CD4-positive, alpha-beta T cell (primary cell): ENCODE data around the gene DNAJC7. TPM values are rescaled to one million over a fixed set of nuclear protein-coding genes. Genes with fewer than 3 reads are reported as not detected.

Experiments used
- ATAC-seq: fragments of 200-7000 bp; cut with Tn5 transposase; one replicate; pipeline ENCODE4 v1.10.0; 2022; ENCODE audit warnings: mild to moderate bottlenecking; ENCODE audit not compliant: poor library complexity
- CTCF ChIA-PET: fragments of 350-600 bp; sonication (Branson Sonifier 250); formaldehyde crosslinking; loops from one replicate; lab custom pipeline; 2021; ENCODE audit warnings: antibody characterized with exemption, inconsistent platforms; lab: Charles Lee
- POLR2A ChIA-PET: fragments of 350-600 bp; sonication (Branson Sonifier 250); formaldehyde crosslinking; loops from one replicate; lab custom pipeline; 2021; ENCODE audit warnings: antibody characterized with exemption, inconsistent platforms; lab: Charles Lee
- DNase-seq, 14 experiments: peaks; one replicate each; pipeline ENCODE4 v3.0.0-alpha.2; 2013 to 2020; ENCODE audit warnings: mixed read lengths in 2 of 14
- H3K27ac ChIP-seq, 2 donors: one replicate each; pipeline versions ENCODE4 v1.5.1 to v1.7.0; 2013; ENCODE audit warnings: low read length in 2 of 2, low read depth in 1 of 2, mild to moderate bottlenecking in 1 of 2
- H3K27me3 ChIP-seq, 2 experiments: 1 replicate in 1 of 2; 2 replicates in 1 of 2; pipeline versions ENCODE4 v1.6.1 to v1.7.0; 2013; ENCODE audit warnings: low read length in 2 of 2, control low read depth in 1 of 2, mild to moderate bottlenecking in 1 of 2, moderate library complexity in 1 of 2; ENCODE audit not compliant: insufficient read depth in 2 of 2, control insufficient read depth in 1 of 2
- H3K36me3 ChIP-seq: one replicate; pipeline ENCODE4 v1.6.1; 2013; ENCODE audit warnings: low read length, control low read depth; ENCODE audit not compliant: insufficient read depth
- H3K4me1 ChIP-seq: one replicate; pipeline ENCODE4 v1.6.1; 2013; ENCODE audit warnings: low read length, control low read depth; ENCODE audit not compliant: insufficient read depth
- H3K4me3 ChIP-seq: one replicate; pipeline ENCODE4 v1.5.1; 2013; ENCODE audit warnings: mild to moderate bottlenecking, low read length, moderate library complexity
- H3K9me3 ChIP-seq, 2 experiments: 1 replicate in 1 of 2; 2 replicates in 1 of 2; pipeline versions ENCODE4 v1.6.1 to v1.7.0; 2013; ENCODE audit warnings: low read length in 2 of 2, mild to moderate bottlenecking in 2 of 2, control low read depth in 1 of 2, moderate library complexity in 1 of 2; ENCODE audit not compliant: control insufficient read depth in 1 of 2, insufficient read depth in 1 of 2
- H3K27ac Mint-ChIP-seq: one replicate; pipeline ENCODE4 v1.8.0; 2020; ENCODE audit warnings: mixed read lengths
- H3K27me3 Mint-ChIP-seq: one replicate; pipeline ENCODE4 v1.8.0; 2021; ENCODE audit warnings: mixed read lengths
- H3K36me3 Mint-ChIP-seq: one replicate; pipeline ENCODE4 v1.8.0; 2021; ENCODE audit warnings: low read depth, mixed read lengths
- H3K4me1 Mint-ChIP-seq: one replicate; pipeline ENCODE4 v1.8.0; 2021; ENCODE audit warnings: low read depth, mixed read lengths
- H3K4me3 Mint-ChIP-seq: one replicate; pipeline ENCODE4 v1.8.0; 2020; ENCODE audit warnings: mild to moderate bottlenecking, mixed read lengths
- H3K9me3 Mint-ChIP-seq: one replicate; pipeline ENCODE4 v1.8.0; 2020; ENCODE audit warnings: mixed read lengths
- intact Hi-C, 2 experiments: fragments of 100-400 bp; cut with DNase I in 1 of 2; cut with micrococcal nuclease in 1 of 2; formaldehyde crosslinking; loops; one replicate each; pipeline versions ENCODE4 v1.15.1 to v1.9.0; 2023 to 2025; cut with DNase I, micrococcal nuclease
- total RNA-seq, 174 experiments: library from RNA in 2 of 174; stranded (reverse) in 2 of 174; gene quantifications; one replicate each; pipeline ENCODE4 v1.2.3 and lab custom pipeline; 2021 to 2026
- TF ChIP-seq, protein P1 (sequence below): fragments of 200-600 bp; IDR thresholded peaks from one replicate; pipeline ENCODE4 v1.8.0; 2022; ENCODE audit warnings: antibody characterized with exemption, mild to moderate bottlenecking

DNAJC7 gene
- total RNA-seq, 2 experiments from 2014 or later = 117 to 140 TPM

- peaks cover 45% of the 10 kb centered on the region for H3K36me3 ChIP-seq
- peaks cover 16% of the 10 kb centered on the region for H3K4me1 ChIP-seq
- CTCF ChIA-PET = interaction anchor here (0.9 kb wide), 1 partner anchor 9 kb away, joined by 3 read pairs; no protein-coding TSS in a partner anchor
- H3K4me1 Mint-ChIP-seq = peaks cover 29% of the 10 kb centered on the region
- ATAC-seq (no peak), DNase-seq (no peak)
- no peak overlapping the region for H3K27ac ChIP-seq
- no peaks in the 10 kb centered on the region for H3K9me3 Mint-ChIP-seq
- H3K4me3 ChIP-seq = no peak overlapping the region
- no peaks in the 10 kb centered on the region for H3K9me3 ChIP-seq
- H3K27ac Mint-ChIP-seq = peak overlapping the region; percentile 29
- no peak overlapping the region for H3K4me3 Mint-ChIP-seq
- peaks cover 58% of the 10 kb centered on the region for H3K36me3 Mint-ChIP-seq
- TF ChIP-seq, protein P1, sequence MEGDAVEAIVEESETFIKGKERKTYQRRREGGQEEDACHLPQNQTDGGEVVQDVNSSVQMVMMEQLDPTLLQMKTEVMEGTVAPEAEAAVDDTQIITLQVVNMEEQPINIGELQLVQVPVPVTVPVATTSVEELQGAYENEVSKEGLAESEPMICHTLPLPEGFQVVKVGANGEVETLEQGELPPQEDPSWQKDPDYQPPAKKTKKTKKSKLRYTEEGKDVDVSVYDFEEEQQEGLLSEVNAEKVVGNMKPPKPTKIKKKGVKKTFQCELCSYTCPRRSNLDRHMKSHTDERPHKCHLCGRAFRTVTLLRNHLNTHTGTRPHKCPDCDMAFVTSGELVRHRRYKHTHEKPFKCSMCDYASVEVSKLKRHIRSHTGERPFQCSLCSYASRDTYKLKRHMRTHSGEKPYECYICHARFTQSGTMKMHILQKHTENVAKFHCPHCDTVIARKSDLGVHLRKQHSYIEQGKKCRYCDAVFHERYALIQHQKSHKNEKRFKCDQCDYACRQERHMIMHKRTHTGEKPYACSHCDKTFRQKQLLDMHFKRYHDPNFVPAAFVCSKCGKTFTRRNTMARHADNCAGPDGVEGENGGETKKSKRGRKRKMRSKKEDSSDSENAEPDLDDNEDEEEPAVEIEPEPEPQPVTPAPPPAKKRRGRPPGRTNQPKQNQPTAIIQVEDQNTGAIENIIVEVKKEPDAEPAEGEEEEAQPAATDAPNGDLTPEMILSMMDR = no peak
- POLR2A ChIA-PET = interaction anchor here (1.9 kb wide), 1 partner anchor 12 kb away, joined by 8 read pairs; the partner anchor contains the start of gene DNAJC7
- H3K27me3 Mint-ChIP-seq = no peaks in the 10 kb centered on the region
- intact Hi-C loops = no loop called here
- H3K27me3 ChIP-seq = no peaks in the 10 kb centered on the region
Observed at GRCh38 chr17:42005166-42005565, 12.1 kb downstream of the DNAJC7 start.

- Histone ChIP-seq H3K4me1 (peaks cover 7% of the 10 kb centered on the region), H3K36me3 (peaks cover 53% of the 10 kb centered on the region), H3K27me3 (no peaks in the 10 kb centered on the region), H3K9me3 (no peaks in the 10 kb centered on the region), H3K4me3 (no peak overlapping the region), H3K27ac (no peak overlapping the region)
- Mint-ChIP-seq H3K9me3 (no peaks in the 10 kb centered on the region), H3K27ac (peak overlapping the region; percentile 44), H3K4me1 (peaks cover 16% of the 10 kb centered on the region), H3K4me3 (no peak overlapping the region), H3K36me3 (peaks cover 66% of the 10 kb centered on the region), H3K27me3 (no peaks in the 10 kb centered on the region)
- ATAC-seq (no peak), DNase-seq (no peak)
- ChIA-PET POLR2A (interaction anchor here (1.0 to 1.2 kb wide), 2 partner anchors 13 to 15 kb away, joined by 3 to 4 read pairs; partner anchors contain the start of gene DNAJC7), CTCF (no interaction called here)
- TF ChIP-seq, protein P1 = no peak
- intact Hi-C loops = no loop called here
Observed at GRCh38 chr17:42002792-42003301, 14.4 kb downstream of the DNAJC7 start.

DNA sequence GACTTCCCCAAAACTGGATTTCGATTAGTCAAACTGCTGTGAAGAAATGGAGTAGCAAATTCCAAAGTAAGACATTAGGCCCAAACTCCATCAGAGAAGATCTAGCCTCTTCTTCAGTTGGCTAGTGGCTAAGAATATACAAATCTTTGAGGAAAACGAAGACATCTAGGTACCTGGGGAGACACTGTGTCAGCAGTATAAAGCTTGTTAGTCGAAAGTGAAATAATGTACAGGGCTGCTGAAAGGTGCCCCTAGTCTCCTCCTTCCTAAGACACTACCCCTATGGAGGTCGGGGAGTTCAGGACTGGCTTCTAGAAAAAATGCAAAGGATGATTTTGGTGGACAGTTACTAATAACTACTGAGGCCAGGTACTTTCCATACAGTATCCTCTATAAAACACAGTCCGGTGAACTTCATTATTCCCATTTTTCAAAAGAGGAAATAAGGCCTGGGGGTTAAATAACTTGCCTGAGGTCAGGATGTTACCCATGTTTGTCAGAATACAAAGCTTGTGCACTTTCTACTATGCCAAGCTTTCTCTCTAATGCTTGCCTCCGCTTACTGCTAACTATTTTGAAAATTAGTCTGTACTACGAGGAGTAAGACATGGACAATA, 15.0 kb downstream of the DNAJC7 start:
- no peak overlapping the region for H3K27ac ChIP-seq
- Mint-ChIP-seq H3K4me3 (no peak overlapping the region), H3K4me1 (peaks cover 15% of the 10 kb centered on the region), H3K27ac (peak overlapping the region; percentile 44), H3K9me3 (no peaks in the 10 kb centered on the region), H3K36me3 (peaks cover 69% of the 10 kb centered on the region), H3K27me3 (no peaks in the 10 kb centered on the region)
- no peak overlapping the region for H3K4me3 ChIP-seq
- no peaks in the 10 kb centered on the region for H3K9me3 ChIP-seq
- DNase-seq = no peak
- intact Hi-C loops = no loop called here
- no peak for ATAC-seq
- H3K36me3 ChIP-seq = peaks cover 59% of the 10 kb centered on the region
- CTCF ChIA-PET = no interaction called here
- POLR2A ChIA-PET = interaction anchor here (1.0 to 1.2 kb wide), 2 partner anchors 14 to 15 kb away, joined by 3 to 4 read pairs; partner anchors contain the start of gene DNAJC7
- H3K4me1 ChIP-seq = peaks cover 7% of the 10 kb centered on the region
- H3K27me3 ChIP-seq = no peaks in the 10 kb centered on the region
- TF ChIP-seq, protein P1 = no peak
